Measurements from ENCODE around the gene HOXD11. TPM values are rescaled to one million over a fixed set of nuclear protein-coding genes. Genes with fewer than 3 reads are reported as not detected.
A peak's percentile ranks its signal among the peaks of the same experiment; 100 is the strongest.

Gene HOXD11
- total RNA-seq, 1 donor from 2014 or later: not detected

- FAIRE-seq: no peak
- peak in 1 of 2 donors; percentile 52 for DNase-seq (ENCODE audit: low spot score in 2 of 2)
These were observed 26.3 kb upstream of the HOXD11 start for GRCh38 chr2:176080540-176081375.

GRCh38 chr2:176081376-176081836, 25.7 kb upstream of the HOXD11 start:
- DNase-seq (ENCODE audit: low spot score in 2 of 2): peak in 1 of 2 donors; percentile 41
- FAIRE-seq: no peak

- DNase-seq (ENCODE audit: low spot score in 2 of 2) (peak in 1 of 2 donors; percentile 51), FAIRE-seq (no peak)
These were observed 25.1 kb upstream of the HOXD11 start for GRCh38 chr2:176081837-176082524.

GRCh38 chr2:176082525-176082823, 24.6 kb upstream of the HOXD11 start:
- FAIRE-seq: no peak

GRCh38 chr2:176082824-176083751, 24.0 kb upstream of the HOXD11 start:
- DNase-seq (ENCODE audit: low spot score in 2 of 2) (peak in 1 of 2 donors; percentile 27), FAIRE-seq (no peak)

More at GRCh38 chr2:176082525-176082823, 24.6 kb upstream of the HOXD11 start:
- DNase-seq (ENCODE audit: low spot score in 2 of 2): no peak

- DNase-seq (ENCODE audit: low spot score in 2 of 2) (peak in 1 of 2 donors; percentile 31), FAIRE-seq (no peak)
These were observed 23.3 kb upstream of the HOXD11 start, which contains the start of gene EVX2 for GRCh38 chr2:176083796-176084261. Gene EVX2 (minus strand): TSS chr2:176083962. CDS start chr2:176083776, 186 bp downstream.

- DNase-seq (ENCODE audit: low spot score in 2 of 2) (no peak), FAIRE-seq (no peak)
These were observed 22.4 kb upstream of the HOXD11 start for GRCh38 chr2:176084611-176085119.

- DNase-seq (ENCODE audit: low spot score in 2 of 2) (no peak), FAIRE-seq (no peak)
These were observed 21.8 kb upstream of the HOXD11 start for GRCh38 chr2:176085120-176085788.

GRCh38 chr2:176085861-176086771, 21.0 kb upstream of the HOXD11 start:
- FAIRE-seq: no peak
- peak in 1 of 2 donors; percentile 72 for DNase-seq (ENCODE audit: low spot score in 2 of 2)

GRCh38 chr2:176087330-176088047, 19.6 kb upstream of the HOXD11 start:
- DNase-seq (ENCODE audit: low spot score in 2 of 2): no peak
- FAIRE-seq: no peak

- FAIRE-seq (no peak), DNase-seq (ENCODE audit: low spot score in 2 of 2) (peak in 1 of 2 donors; percentile 62)
These were observed 18.8 kb upstream of the HOXD11 start for GRCh38 chr2:176088048-176088936.

- DNase-seq (ENCODE audit: low spot score in 2 of 2) (no peak), FAIRE-seq (no peak)
These were observed 17.9 kb upstream of the HOXD11 start for GRCh38 chr2:176088937-176089842.

- FAIRE-seq (no peak), DNase-seq (ENCODE audit: low spot score in 2 of 2) (no peak)
These were observed 17.2 kb upstream of the HOXD11 start for GRCh38 chr2:176089843-176090395.

- FAIRE-seq (no peak), DNase-seq (ENCODE audit: low spot score in 2 of 2) (no peak)
These were observed 16.2 kb upstream of the HOXD11 start for GRCh38 chr2:176090862-176091261.
